ENCODE measurements around the gene PPP1R26.

DNA sequence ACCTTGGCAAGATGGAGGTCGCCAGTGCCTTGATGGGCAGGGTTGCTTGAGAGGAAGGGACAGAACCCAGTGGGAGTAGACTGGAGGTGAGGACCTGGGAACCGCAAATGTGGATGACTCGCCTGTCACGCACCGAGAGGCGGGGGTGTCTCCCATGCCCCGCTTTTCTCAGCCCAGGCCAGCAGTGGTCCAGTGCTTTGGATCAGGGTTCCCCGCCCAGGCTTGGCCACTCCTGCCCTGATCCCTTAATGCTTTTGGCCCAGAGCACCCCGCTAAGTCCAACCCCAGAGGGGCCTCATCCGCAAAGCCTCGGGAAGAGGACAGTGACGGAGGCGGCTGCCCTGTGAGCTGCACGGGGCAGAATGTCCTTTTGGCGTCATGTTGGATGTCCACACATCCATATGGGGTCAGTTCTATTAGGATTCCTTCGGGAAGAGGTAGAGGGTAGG lies 23.3 kb downstream of the PPP1R26 start:
- TF ChIP-seq EP300 (IDR thresholded peaks at IDR 0.05) (no peak), POLR2A (IDR thresholded peaks at IDR 0.05) (no peak)
- TF ChIP-seq, protein P1, sequence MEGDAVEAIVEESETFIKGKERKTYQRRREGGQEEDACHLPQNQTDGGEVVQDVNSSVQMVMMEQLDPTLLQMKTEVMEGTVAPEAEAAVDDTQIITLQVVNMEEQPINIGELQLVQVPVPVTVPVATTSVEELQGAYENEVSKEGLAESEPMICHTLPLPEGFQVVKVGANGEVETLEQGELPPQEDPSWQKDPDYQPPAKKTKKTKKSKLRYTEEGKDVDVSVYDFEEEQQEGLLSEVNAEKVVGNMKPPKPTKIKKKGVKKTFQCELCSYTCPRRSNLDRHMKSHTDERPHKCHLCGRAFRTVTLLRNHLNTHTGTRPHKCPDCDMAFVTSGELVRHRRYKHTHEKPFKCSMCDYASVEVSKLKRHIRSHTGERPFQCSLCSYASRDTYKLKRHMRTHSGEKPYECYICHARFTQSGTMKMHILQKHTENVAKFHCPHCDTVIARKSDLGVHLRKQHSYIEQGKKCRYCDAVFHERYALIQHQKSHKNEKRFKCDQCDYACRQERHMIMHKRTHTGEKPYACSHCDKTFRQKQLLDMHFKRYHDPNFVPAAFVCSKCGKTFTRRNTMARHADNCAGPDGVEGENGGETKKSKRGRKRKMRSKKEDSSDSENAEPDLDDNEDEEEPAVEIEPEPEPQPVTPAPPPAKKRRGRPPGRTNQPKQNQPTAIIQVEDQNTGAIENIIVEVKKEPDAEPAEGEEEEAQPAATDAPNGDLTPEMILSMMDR (IDR thresholded peaks at IDR 0.05): no peak

Data from tibial nerve (tissue), 4 donors.